Smooth muscle cell of the brain vasculature (primary cell): ENCODE results near the gene TMEM191C.
"Not testable (repeated sequence)": the region's sequence is repeated elsewhere in the genome, so short reads cannot be mapped to it uniquely, and the experiment has no call there.

Source experiments
- DNase-seq: peaks from one replicate; pipeline ENCODE4 v3.0.0-alpha.2; 2012; ENCODE audit warnings: low read depth, low spot score

The TMEM191C gene

DNA sequence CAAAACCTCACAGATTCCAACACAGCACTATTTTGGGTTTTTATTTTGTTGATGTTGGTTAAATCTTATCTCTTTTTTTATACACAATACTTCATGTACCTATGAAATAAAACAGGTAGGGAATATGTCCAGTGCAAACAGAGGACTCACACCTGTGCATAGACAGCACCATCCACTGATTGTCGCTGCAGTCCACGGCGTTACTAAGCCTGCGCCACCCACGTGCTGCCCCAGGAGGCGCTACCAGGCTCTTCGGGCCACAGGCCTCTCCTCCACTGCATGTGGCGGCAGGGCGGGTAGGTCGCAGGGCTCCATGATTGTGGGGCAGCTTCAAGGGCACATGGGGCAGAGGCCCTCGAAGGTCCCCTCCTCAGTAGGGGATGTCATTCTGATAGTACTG is 5.8 kb downstream of the TMEM191C start:
- not testable (repeated sequence) for DNase-seq

DNA sequence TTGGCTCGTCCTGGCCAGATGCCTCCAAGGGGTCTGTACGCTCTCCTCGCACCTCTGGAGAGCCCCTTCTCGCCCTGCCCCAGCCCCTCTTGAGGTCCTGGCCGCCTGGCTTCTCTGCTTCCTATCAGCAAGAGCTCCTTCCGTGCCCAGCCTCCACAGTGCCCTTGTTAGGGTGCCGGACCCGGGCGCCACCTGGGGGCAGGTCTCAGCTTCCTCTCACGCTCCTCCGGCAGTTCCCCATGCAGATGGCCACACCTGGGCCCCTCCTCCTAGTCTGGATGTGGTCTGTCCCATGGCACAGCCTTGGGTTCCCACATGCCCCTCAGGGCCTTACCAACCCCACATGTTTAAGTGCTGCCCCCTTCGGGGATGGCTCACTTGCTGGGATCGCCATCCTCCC is 6.5 kb downstream of the TMEM191C start:
- DNase-seq: not testable (repeated sequence)

DNA sequence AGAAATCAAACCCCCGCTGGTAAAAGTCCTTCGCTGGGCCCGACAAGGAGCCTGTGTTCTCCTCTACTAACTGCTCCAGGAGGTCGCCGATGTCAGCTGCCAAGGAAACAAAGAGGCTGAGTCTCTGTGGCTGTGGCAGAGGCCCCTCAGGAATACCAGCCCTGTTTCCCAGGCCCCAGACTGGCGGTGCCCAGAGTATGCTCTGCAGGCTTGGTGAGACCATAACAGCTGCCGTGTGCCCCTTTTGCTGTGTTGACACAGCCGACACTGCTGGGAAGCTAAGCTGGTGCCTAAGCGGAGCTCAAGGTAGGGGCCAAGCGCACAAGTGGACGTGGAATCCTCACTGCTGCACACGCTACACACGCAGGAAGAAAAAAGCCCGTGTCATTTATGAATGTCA is 16.9 kb downstream of the TMEM191C start:
- DNase-seq: not testable (repeated sequence)

DNA sequence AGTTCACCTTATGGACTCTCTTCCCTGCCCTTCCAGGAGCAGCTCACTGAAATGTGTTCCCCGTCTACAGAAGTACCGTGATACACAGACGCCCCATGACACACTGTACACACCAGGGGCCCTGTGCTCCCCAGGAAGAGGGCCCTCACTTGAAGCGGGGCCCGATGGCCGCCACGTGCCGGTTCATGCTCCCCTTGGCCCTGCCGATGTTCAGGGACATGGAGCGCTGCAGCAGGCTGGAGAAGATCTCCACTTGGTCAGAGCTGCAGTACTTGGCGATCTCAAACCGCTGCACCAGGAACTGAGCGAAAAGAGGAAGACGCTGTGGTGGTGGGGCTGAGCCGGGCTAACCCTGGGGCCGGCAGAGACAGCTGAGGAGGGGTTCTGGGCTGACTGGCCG is 20.5 kb downstream of the TMEM191C start:
- DNase-seq: not testable (repeated sequence)

DNA sequence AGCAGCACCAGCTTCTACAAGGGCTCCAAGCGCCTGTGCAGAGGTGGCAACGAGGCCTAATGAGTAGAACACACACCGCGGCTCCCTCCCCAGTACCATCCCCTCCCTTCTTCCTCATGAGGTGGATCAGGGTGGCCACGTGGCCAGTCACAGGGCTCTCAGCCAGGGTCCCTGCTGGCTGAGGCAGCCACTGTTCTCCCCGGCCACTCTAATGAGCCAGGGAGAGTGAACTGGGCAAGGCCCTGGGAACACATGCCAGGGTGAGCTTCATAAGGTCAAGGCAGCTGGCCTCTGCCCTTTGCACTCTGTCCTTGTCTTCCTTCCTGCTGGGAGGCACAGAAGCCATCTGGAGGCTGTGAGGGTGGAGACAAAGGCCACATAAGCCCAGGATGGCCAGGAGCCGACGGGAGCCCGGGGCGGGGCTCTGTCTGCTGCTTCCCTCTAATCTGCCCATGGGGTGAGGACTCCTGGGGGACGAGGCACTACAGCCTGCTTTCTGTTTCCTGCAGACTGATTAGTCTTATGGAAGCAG is 22.0 kb downstream of the TMEM191C start:
- not testable (repeated sequence) for DNase-seq

DNA sequence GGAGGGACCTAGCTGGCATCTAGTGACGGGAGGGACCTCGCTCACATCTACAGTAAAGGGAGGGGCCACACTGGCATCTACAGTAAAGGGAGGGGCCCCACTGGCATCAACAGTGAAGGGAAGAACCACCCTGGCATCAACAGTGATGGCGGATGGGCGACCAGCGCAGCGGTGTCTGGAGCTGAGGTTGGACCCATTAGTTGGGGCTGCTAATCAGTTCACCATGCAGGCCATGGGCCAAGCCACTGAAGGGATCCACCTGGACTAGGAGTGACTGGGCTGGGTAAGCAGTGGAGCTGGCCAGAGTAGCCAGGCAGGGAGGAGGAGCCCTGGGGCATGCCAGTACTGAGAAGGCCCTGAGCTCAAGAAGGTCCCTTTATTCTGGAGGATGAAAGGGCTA is 23.4 kb downstream of the TMEM191C start:
- not testable (repeated sequence) for DNase-seq

DNA sequence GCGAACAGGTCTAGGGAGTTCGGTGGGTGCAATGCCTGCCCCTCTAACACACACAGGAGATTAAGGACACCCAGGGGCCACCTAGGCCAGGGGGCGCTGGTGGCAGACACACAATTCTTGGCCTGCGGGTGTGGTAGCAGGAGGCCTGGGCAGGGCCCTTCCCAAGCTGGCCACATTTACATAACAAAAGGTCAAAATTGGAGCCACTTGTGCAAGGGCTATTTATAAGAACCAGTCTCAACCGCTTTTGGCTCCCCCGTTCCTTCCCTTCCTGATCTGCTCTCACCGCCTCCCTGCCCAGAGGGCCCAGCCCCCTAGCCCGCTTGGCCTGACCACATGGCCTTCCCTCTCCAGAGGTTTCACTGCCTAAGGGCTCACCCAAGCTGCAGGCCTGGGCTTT is 25.1 kb downstream of the TMEM191C start:
- DNase-seq: not testable (repeated sequence)

DNA sequence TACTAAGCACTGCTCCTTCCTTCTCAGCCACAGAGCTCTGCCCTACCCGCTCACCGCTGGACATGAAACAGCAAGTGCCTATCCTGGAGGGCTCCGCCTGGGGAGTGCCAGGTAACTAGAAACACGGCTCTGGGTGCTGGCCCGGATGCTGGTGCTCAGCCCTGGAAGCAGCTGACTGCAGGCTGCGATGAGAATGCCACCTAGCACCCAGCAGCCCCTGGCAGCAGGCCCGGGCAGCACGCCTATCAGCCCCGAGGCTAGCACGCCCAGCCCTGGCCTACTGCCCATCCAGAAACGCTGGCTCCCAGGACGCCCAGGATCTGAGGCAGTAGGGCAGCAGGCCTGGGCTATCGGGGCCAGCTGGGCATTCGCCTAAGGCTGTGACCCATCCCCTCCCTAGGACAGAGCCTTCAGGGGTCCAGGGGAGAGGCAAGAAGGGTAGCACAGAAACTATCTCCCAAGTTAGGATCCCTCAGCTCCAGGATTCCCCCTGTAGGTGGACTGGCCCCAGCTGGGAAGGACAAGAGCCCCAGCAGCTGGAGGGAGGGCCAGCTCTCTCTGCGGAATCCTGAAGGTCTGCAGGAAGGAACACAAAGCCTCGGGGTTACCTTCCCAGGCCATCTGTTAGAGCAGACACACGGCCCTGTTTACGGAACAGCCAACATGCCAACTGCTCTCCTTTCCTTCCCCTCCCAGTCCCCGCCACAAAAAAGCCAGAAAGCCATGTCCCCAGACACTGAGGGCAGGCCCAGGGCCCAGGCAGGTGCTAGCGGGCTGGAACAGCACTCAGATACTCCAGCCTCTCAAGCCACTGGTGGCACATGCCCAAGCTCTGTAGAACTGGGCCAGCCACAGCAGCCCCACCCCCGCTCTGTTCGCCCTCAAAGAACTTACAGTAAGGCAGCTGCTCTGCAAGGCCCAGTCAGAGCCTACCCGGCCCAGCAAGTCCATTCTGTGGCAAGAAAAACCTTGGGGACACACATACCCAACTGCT is 26.9 kb downstream of the TMEM191C start:
- DNase-seq: not testable (repeated sequence)

DNA sequence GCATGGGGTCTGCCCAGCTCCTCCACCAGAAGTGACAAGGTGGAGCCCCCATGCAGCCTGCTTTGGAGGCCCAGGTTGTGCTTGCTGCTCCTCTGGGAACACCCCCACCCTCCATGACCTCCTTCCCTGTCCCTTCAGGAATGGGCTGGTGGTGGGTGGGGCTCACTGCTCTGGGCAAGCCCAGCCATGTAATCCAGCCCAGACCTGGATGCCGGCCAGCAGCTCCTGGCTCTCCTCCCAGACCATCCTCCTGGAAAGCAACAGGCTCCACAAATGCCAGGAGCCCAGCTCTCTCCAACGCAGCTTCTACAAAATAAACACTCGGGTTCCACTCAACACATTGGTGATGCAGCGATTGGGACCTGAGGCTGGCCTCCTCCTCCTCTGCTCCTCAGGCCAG is 30.8 kb downstream of the TMEM191C start:
- not testable (repeated sequence) for DNase-seq

DNA sequence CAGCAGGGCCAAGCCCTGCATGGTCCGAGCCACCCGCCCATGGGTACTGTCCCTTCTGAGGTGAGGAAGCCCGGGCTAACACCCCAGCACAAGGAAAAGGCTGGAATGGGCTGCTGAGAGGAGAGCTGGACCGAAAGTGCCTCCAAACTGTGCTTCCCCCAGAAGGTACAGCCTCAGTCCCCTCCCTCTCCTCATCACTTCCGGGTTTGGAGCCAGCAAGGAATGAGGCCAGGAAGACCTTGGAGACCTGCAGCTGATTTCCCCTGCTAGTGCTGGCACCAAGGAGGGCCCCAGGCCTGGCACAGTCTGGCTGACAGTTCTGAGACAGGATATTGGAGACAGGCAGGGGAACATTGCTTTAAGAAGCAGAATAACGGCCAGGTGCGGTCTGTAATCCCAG is 31.3 kb downstream of the TMEM191C start:
- DNase-seq: not testable (repeated sequence)

DNA sequence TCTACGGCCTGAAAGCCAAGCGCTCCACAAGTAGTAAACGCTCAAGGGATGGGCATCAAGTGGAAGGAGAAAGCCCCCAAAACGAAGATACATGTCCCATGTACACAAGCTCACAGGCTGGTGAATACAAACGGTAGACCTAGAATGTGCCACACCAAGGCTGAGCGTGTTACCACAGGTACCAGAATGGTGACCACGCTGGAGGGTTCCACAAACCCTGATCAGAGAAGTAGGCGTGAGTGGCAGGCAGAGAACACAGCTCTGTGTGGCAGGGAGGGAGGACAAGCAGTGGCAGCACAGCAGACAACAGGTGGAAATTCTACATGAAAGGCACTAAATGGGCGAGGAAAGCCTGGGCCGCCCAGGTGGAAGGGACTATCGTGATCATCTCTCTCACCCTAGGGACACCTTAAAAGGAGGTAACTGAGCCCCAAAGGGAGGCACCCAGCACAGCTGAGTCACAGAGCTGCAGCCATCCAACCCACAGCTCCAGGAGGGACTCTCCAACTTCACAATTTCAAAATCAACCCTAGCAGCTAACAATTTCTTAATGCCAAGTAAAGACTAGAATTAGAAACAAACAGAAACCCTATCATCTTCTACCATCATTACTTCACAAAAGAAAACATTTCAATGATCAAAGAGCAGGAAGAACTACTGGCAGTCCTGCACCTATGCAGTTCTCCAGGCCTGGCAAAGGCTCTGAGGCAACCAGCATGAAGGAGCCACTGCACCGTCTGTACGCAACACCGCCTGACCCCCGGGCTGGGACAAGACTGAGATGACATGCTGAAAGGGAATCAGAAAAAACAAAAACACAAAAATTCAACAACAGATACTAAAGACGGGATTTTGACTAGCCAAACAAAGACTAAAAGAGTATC is 32.7 kb downstream of the TMEM191C start:
- DNase-seq: not testable (repeated sequence)

DNA sequence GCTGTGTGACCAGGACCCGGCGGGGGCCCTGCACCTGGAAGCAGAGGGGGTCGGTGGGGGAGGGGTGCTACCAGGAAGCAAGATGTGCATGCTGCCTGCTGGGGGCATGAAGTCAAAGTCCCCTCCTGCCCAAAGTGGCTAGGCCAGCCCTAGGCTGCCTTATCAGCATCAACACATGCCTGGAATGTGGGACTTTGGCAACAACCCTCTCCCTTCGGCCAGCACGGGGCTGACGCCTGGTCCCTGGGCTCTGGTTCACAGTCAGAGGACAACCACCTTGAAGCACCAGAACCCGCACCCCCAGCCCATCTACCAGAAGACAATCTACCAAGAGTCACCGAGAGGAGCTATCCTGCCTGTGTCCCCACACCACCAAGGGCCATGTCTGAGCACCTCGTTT is 43.2 kb downstream of the TMEM191C start:
- not testable (repeated sequence) for DNase-seq

DNA sequence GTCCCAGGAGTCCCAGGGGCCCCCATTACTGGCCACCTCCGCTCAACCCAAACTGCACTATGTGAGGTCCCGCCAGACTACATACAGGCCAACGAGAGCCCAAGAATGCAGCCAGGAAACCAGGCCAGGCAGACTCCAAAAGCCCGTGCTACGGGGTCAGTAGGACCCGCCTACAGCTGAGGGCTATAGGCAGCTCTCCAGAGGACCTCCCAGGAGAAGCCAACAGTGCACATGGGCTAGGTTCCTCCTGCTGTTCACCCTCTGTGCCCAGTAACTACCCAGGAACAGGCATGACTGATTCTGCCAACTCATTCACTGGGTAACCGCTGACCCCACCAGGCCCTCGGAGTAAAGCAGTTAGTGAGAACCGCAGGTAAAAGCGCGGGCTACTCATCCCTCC is 44.8 kb downstream of the TMEM191C start:
- DNase-seq: not testable (repeated sequence)

DNA sequence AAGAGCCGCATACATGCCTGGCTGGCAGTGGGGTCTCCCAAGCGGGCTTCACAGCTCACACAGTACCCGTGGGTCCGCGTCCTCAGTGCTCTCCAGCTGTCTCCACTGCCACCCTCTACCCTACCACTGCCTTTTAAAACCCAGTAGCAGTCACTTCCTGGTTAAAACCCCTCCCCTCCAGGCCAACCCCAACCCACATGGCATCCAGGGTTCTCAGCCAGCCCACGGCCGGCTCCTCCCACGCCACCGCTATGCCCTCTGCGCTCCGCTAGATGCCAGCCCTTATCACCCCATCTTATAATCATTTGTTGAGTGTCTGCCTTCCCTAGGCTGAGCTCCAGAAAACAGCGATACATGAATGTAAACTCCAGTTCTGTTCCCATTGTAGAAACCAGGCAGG is 46.9 kb downstream of the TMEM191C start:
- DNase-seq: not testable (repeated sequence)

DNA sequence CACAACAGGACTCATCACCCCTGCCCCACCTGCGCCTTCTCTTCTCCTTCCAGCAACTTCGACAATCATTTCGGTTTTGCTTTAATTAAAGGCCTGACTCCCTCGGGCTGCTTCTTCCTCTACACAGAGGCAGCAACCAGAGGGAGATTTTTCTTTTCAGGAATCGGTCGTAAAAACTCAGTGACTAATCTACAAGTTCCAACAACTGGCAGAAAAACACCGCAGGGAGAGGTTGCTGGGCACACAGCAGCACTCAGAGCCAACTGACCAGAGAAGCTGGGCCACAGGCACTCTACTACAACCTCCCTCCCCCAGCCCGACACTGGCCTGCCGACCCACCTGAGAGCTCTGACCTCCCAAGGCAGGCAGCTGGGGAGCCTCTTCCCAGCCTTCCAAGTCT is 48.0 kb downstream of the TMEM191C start:
- not testable (repeated sequence) for DNase-seq

DNA sequence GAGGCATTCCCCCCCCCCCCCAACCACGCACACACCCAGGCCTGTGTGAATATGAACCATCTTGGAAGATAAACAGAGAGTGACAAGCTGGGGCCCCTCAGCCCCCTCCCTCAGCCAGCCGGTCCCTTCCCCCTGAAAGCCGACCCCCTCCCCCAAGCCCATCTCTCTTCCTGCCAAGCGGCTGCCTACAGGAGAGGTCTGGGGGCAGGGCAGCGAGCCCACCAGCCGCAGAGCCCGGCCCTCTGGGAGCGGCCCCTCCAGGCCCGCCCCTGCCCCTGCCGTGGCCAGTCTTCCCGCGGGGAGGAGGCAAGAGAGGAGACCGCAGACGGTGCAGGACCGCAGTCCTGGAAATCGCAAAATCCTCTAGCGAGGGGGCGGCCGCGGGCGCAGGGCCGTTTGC is 49.3 kb downstream of the TMEM191C start:
- not testable (repeated sequence) for DNase-seq

DNA sequence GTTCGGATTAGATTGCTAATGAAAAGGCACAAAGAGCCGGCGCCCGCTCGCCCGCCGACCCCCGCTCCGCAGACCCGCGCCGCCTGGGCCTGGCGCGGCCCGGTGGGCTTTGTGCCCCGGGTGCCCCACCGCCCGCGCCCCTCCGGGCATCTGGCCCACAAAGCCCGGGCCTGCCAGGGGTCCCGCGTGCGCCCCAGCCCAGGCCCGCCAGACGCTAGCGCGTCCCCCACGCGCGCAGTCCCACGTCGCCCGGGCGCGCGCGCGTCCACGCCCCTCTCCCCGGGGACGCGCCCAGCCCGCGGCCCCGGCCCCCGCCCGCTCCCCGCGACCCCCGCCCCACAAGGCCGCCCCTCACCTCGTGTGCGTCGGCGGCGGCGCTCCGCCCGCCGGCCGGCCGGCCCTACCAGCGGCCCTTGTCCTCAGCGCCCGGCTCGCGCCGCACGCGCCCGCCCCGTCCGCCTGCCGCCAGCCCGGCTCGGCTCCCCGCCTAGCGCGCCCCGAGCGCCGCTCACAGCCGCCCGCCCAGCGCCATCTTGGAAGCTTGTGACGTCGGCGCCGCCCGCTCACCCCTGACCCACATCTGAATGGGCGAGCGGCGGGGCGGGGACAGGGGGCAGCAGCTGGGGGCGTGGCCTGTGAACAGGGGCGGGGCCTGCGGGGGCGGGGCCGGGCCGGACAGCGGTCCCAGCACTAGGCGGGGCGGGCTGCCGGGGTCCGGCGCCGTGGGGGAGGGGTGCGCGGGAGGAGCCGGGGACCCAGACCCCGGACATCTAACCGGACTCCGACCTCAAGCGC is 50.0 kb downstream of the TMEM191C start:
- not testable (repeated sequence) for DNase-seq
